OCI-LY7 (cell line): Measurements from ENCODE around the gene CRIM1. TPM values are rescaled to one million over a fixed set of nuclear protein-coding genes. Genes with fewer than 3 reads are reported as not detected.

Source experiments
- BruUV-seq: library from RNA; stranded (reverse); fragments of 400-500 nt; replicated peaks from 2 replicates; lab custom pipeline; 2021; lab: Mats Ljungman, UMichigan
- CTCF ChIA-PET: fragments of 300-600 bp; sonication (Branson Sonifier 250); formaldehyde crosslinking; loops from one replicate; lab custom pipeline; 2022; ENCODE audit warnings: antibody characterized with exemption; ENCODE audit not compliant: unreplicated experiment; lab: Charles Lee
- POLR2A ChIA-PET: fragments of 300-600 bp; sonication (Branson Sonifier 250); formaldehyde crosslinking; loops from one replicate; lab custom pipeline; 2022; ENCODE audit warnings: antibody characterized with exemption; lab: Charles Lee
- DNase-seq: peaks from one replicate; pipeline ENCODE4 v3.0.0-alpha.2; 2015; ENCODE audit warnings: low spot score
- H2AFZ ChIP-seq: fragments of 200-600 bp; sonication (generic), shearing (Covaris generic); 2 replicates; pipeline ENCODE4 v1.6.1; 2014; ENCODE audit warnings: mild to moderate bottlenecking, antibody characterized with exemption, low read length, moderate library complexity
- H3K27ac ChIP-seq: fragments of 200-600 bp; sonication (generic); 2 replicates; pipeline ENCODE4 v1.5.1; 2014; ENCODE audit warnings: mixed run types, low read depth, mild to moderate bottlenecking, moderate library complexity, low read length, inconsistent platforms; ENCODE audit not compliant: poor library complexity, severe bottlenecking
- H3K36me3 ChIP-seq: fragments of 200-600 bp; sonication (generic); 2 replicates; pipeline ENCODE4 v1.6.1; 2014; ENCODE audit warnings: mild to moderate bottlenecking, antibody characterized with exemption, low read length, moderate library complexity, mixed read lengths; ENCODE audit not compliant: insufficient read depth
- H3K4me1 ChIP-seq: fragments of 200-600 bp; sonication (generic); 2 replicates; pipeline ENCODE4 v1.5.1; 2014; ENCODE audit warnings: mild to moderate bottlenecking, low read length; ENCODE audit not compliant: insufficient read depth, poor library complexity, severe bottlenecking
- H3K4me2 ChIP-seq: fragments of 200-600 bp; sonication (generic); 2 replicates; pipeline ENCODE4 v1.6.1; 2014; ENCODE audit warnings: mild to moderate bottlenecking, low read length
- H3K4me3 ChIP-seq: fragments of 200-600 bp; sonication (generic); 2 replicates; pipeline ENCODE4 v1.5.1; 2014; ENCODE audit warnings: mild to moderate bottlenecking, low read depth, low read length; ENCODE audit not compliant: poor library complexity, severe bottlenecking
- H3K79me2 ChIP-seq: fragments of 200-600 bp; sonication (generic); 2 replicates; pipeline ENCODE4 v1.6.1; 2016; ENCODE audit warnings: low read depth, mild to moderate bottlenecking, low read length, moderate library complexity, mixed read lengths; ENCODE audit not compliant: insufficient read depth
- H3K9me2 ChIP-seq: fragments of 200-600 bp; sonication (generic); 2 replicates; pipeline ENCODE4 v1.6.1; 2016; ENCODE audit warnings: mild to moderate bottlenecking, low read length, mixed read lengths; ENCODE audit not compliant: insufficient read depth
- H3K9me3 ChIP-seq: fragments of 200-600 bp; sonication (generic); 2 replicates; pipeline ENCODE4 v1.6.1; 2014; ENCODE audit warnings: mild to moderate bottlenecking, mixed run types, low read length, mixed read lengths
- H4K20me1 ChIP-seq: fragments of 200-600 bp; sonication (generic); 2 replicates; pipeline ENCODE4 v1.6.1; 2014; ENCODE audit warnings: mild to moderate bottlenecking, antibody characterized with exemption, low read length, moderate library complexity, mixed read lengths; ENCODE audit not compliant: insufficient read depth
- CTCF ChIP-seq: fragments of 200-600 bp; sonication (generic); conservative IDR thresholded peaks from 2 replicates; pipeline ENCODE4 v1.5.1; 2014; ENCODE audit warnings: mild to moderate bottlenecking, antibody characterized with exemption, low read length, moderate library complexity, mixed read lengths
- EZH2phosphoT487 ChIP-seq: fragments of 200-600 bp; sonication (generic); IDR thresholded peaks from 2 replicates; pipeline ENCODE4 v1.6.1; 2018; ENCODE audit warnings: low read depth, borderline replicate concordance, mild to moderate bottlenecking, mixed run types, antibody characterized with exemption, low read length, moderate library complexity, mixed read lengths
- intact Hi-C: fragments of 100-400 bp; cut with micrococcal nuclease; formaldehyde crosslinking; loops from one replicate; pipeline ENCODE4 v1.10.0; 2022; ENCODE audit not compliant: unreplicated experiment
- total RNA-seq, 2 experiments: library from RNA; depleted of rRNA in 1 of 2; stranded (reverse); fragments of >200 nt in 1 of 2; shearing (Covaris generic) in 1 of 2; gene quantifications; 2 replicates each; pipeline ENCODE4 v1.2.3, GENCODE V29; 2014 to 2022

The CRIM1 gene
- total RNA-seq, 2 experiments from 2014 or later: 37.0 to 47.4 TPM

- no peaks in the 10 kb centered on the region for H3K9me3 ChIP-seq
- DNase-seq: no peak
- no peaks in the 10 kb centered on the region for H3K9me2 ChIP-seq
- no peak overlapping the region for H3K27ac ChIP-seq
- no TSS peak for BruUV-seq
- H3K4me3 ChIP-seq: no peak overlapping the region
- intact Hi-C loops: no loop called here
- no peak for TF ChIP-seq EZH2phosphoT487
- TF ChIP-seq CTCF: no peak
- POLR2A ChIA-PET: no interaction called here
- peaks cover 7% of the 10 kb centered on the region; the same call in 1 of the 2 replicates for H4K20me1 ChIP-seq
- no peak overlapping the region for H3K4me2 ChIP-seq
- no peaks in the 10 kb centered on the region for H3K36me3 ChIP-seq
- peaks cover 23% of the 10 kb centered on the region; the same call in 1 of the 2 replicates for H3K79me2 ChIP-seq
- no peak overlapping the region for H2AFZ ChIP-seq
- no peaks in the 10 kb centered on the region for H3K4me1 ChIP-seq
- CTCF ChIA-PET: no interaction called here
These were observed 11.9 kb downstream of the CRIM1 start for GRCh38 chr2:36367486-36367885.

- ChIA-PET POLR2A (no interaction called here), CTCF (no interaction called here)
- no peak for DNase-seq
- Histone ChIP-seq H3K36me3 (no peaks in the 10 kb centered on the region), H3K9me2 (no peaks in the 10 kb centered on the region), H3K9me3 (no peaks in the 10 kb centered on the region), H2AFZ (no peak overlapping the region), H3K27ac (no peak overlapping the region), H3K4me1 (no peaks in the 10 kb centered on the region), H3K4me2 (no peak overlapping the region), H4K20me1 (peaks cover 8% of the 10 kb centered on the region; the same call in 1 of the 2 replicates), H3K4me3 (no peak overlapping the region), H3K79me2 (peaks cover 23% of the 10 kb centered on the region; the same call in 1 of the 2 replicates)
- TF ChIP-seq CTCF: no peak
- no TSS peak for BruUV-seq
- intact Hi-C loops: no loop called here
These were observed 12.3 kb downstream of the CRIM1 start for GRCh38 chr2:36367895-36368353.

- Histone ChIP-seq H3K79me2 (peaks cover 23% of the 10 kb centered on the region; the same call in 1 of the 2 replicates), H3K9me3 (no peaks in the 10 kb centered on the region), H3K36me3 (no peaks in the 10 kb centered on the region), H3K27ac (no peak overlapping the region), H3K4me2 (no peak overlapping the region), H3K4me1 (no peaks in the 10 kb centered on the region), H3K9me2 (no peaks in the 10 kb centered on the region), H2AFZ (no peak overlapping the region), H4K20me1 (peaks cover 13% of the 10 kb centered on the region), H3K4me3 (no peak overlapping the region)
- no peak for TF ChIP-seq EZH2phosphoT487
- no peak for TF ChIP-seq CTCF
- POLR2A ChIA-PET: no interaction called here
- no TSS peak for BruUV-seq
- intact Hi-C loops: no loop called here
- no peak for DNase-seq
- CTCF ChIA-PET: no interaction called here
These were observed 12.9 kb downstream of the CRIM1 start for GRCh38 chr2:36368438-36368837.
